B cell (primary cell): Measurements from ENCODE around the gene RRAD. TPM values are rescaled to one million over a fixed set of nuclear protein-coding genes. Genes with fewer than 3 reads are reported as not detected.

Experiments
- ATAC-seq: fragments of 200-7000 bp; cut with Tn5 transposase; one replicate; pipeline ENCODE4 v1.10.0; 2021; ENCODE audit warnings: low read depth, mild to moderate bottlenecking, moderate number of reproducible peaks, moderate library complexity
- CTCF ChIA-PET: fragments of 350-600 bp; sonication (Branson Sonifier 250); formaldehyde crosslinking; loops from one replicate; lab custom pipeline; 2021; ENCODE audit warnings: antibody characterized with exemption, inconsistent platforms; lab: Charles Lee
- POLR2A ChIA-PET: fragments of 350-600 bp; sonication (Branson Sonifier 250); formaldehyde crosslinking; loops from one replicate; lab custom pipeline; 2021; ENCODE audit warnings: antibody characterized with exemption; lab: Charles Lee
- DNase-seq: peaks from one replicate; pipeline ENCODE4 v3.0.0; 2013
- H2AFZ ChIP-seq: 2 replicates; pipeline ENCODE4 v1.6.1; 2012; ENCODE audit warnings: mild to moderate bottlenecking, low read depth, low read length; ENCODE audit not compliant: insufficient read depth, poor library complexity, severe bottlenecking
- H3K27ac ChIP-seq, 2 donors: 1 replicate in 1 of 2; 2 replicates in 1 of 2; pipeline ENCODE4 v1.5.1; 2012 to 2013; ENCODE audit warnings: low read length in 2 of 2, mild to moderate bottlenecking in 2 of 2, moderate library complexity in 1 of 2
- H3K27me3 ChIP-seq, 4 experiments: fragments of 200-600 bp in 1 of 4; sonication (generic) in 1 of 4; replicated peaks in 1 of 4; 1 replicate in 2 of 4; 2 replicates in 2 of 4; pipeline versions ENCODE4 v1.6.1 to v1.7.0; 2013 to 2016; ENCODE audit warnings: low read length in 3 of 4, mild to moderate bottlenecking in 2 of 4, mixed read lengths in 1 of 4, moderate library complexity in 1 of 4; ENCODE audit not compliant: insufficient read depth in 4 of 4, control insufficient read depth in 3 of 4; ENCODE audit errors: control extremely low read depth in 1 of 4
- H3K36me3 ChIP-seq, 2 experiments: replicated peaks in 1 of 2; 1 replicate in 1 of 2; 2 replicates in 1 of 2; pipeline versions ENCODE4 v1.6.1 to v1.7.1; 2013; ENCODE audit warnings: low read length in 1 of 2; ENCODE audit not compliant: insufficient read depth in 2 of 2, control insufficient read depth in 1 of 2; ENCODE audit errors: control extremely low read depth in 1 of 2, extremely low read depth in 1 of 2
- H3K4me1 ChIP-seq, 2 donors: fragments of 200-600 bp in 1 of 2; sonication (generic) in 1 of 2; 1 replicate in 1 of 2; 2 replicates in 1 of 2; pipeline versions ENCODE4 v1.5.1 to v1.6.1; 2013 to 2017; ENCODE audit warnings: low read length in 2 of 2; ENCODE audit not compliant: control insufficient read depth in 2 of 2, insufficient read depth in 2 of 2
- H3K4me2 ChIP-seq: replicated peaks from 2 replicates; pipeline ENCODE3; 2012; ENCODE audit warnings: mild to moderate bottlenecking, low read depth, low read length; ENCODE audit not compliant: poor library complexity, severe bottlenecking
- H3K4me3 ChIP-seq, 5 experiments: fragments of 200-600 bp in 1 of 5; sonication (generic) in 1 of 5; 1 replicate in 3 of 5; 2 replicates in 2 of 5; pipeline versions ENCODE4 v1.5.1 to v1.7.0; 2011 to 2016; ENCODE audit warnings: low read length in 4 of 5, mild to moderate bottlenecking in 4 of 5, low read depth in 2 of 5, control low read depth in 1 of 5, moderate library complexity in 1 of 5; ENCODE audit not compliant: insufficient read depth in 1 of 5; ENCODE audit errors: control extremely low read depth in 1 of 5, extremely low read depth in 1 of 5
- H3K79me2 ChIP-seq: fragments of 200-600 bp; sonication (generic); one replicate; pipeline ENCODE4 v1.6.0; 2016; ENCODE audit warnings: low read length; ENCODE audit not compliant: control insufficient read depth, insufficient read depth
- H3K9ac ChIP-seq: fragments of 200-600 bp; sonication (generic); 2 replicates; pipeline ENCODE4 v1.6.1; 2017; ENCODE audit warnings: mild to moderate bottlenecking, low read length, moderate library complexity
- H3K9me3 ChIP-seq, 3 donors: one replicate each; pipeline versions ENCODE4 v1.6.1 to v1.7.1; 2013; ENCODE audit warnings: low read length in 2 of 3; ENCODE audit not compliant: control insufficient read depth in 2 of 3, insufficient read depth in 1 of 3; ENCODE audit errors: control extremely low read depth in 1 of 3
- H4K20me1 ChIP-seq: 2 replicates; pipeline ENCODE4 v1.6.0; 2012; ENCODE audit warnings: mild to moderate bottlenecking, low read length; ENCODE audit not compliant: insufficient read depth, control insufficient read depth, poor library complexity, severe bottlenecking
- H3K27ac Mint-ChIP-seq: one replicate; pipeline ENCODE4 v1.8.0; 2021; ENCODE audit warnings: mixed read lengths
- H3K27me3 Mint-ChIP-seq: one replicate; pipeline ENCODE4 v1.8.0; 2021; ENCODE audit warnings: mixed read lengths
- H3K4me1 Mint-ChIP-seq: one replicate; pipeline ENCODE4 v1.8.0; 2021; ENCODE audit warnings: mixed read lengths
- H3K4me3 Mint-ChIP-seq: one replicate; pipeline ENCODE4 v1.8.0; 2021; ENCODE audit warnings: mixed read lengths
- H3K9me3 Mint-ChIP-seq: one replicate; pipeline ENCODE4 v1.8.0; 2022; ENCODE audit warnings: mixed read lengths; ENCODE audit not compliant: insufficient read depth
- CTCF ChIP-seq: fragments of 200-600 bp; IDR thresholded peaks from one replicate; pipeline ENCODE4 v1.8.0; 2022; ENCODE audit warnings: antibody characterized with exemption, mild to moderate bottlenecking
- EZH2 ChIP-seq: IDR thresholded peaks from 2 replicates; pipeline ENCODE4 v1.6.1; 2012; ENCODE audit warnings: borderline replicate concordance, low read depth, mild to moderate bottlenecking, moderate library complexity, low read length; ENCODE audit not compliant: insufficient read depth, poor library complexity, severe bottlenecking
- WGBS: methylation state at CpG from one replicate; pipeline ENCODE4 v1.1.5; 2013; ENCODE audit warnings: missing lambda C conversion rate; ENCODE audit not compliant: insufficient coverage; 5-methylcytosine and 5-hydroxymethylcytosine counted together
- intact Hi-C: fragments of 100-400 bp; cut with micrococcal nuclease; formaldehyde crosslinking; loops from one replicate; pipeline ENCODE4 v1.10.0; 2022
- polyA plus RNA-seq: library from polyadenylated mRNA; depleted of rRNA; stranded (reverse); fragments of >200 nt; gene quantifications from 2 replicates; pipeline ENCODE4 v1.2.3, GENCODE V29; 2012
- total RNA-seq, 2 donors: library from RNA; stranded (reverse); fragments of 120-200 nt in 1 of 2; gene quantifications; 1 replicate in 1 of 2; 2 replicates in 1 of 2; pipeline versions ENCODE4 v1.2.3 to v1.2.4, GENCODE V29; 2013 to 2022

RRAD gene
- total and polyA plus RNA-seq, 2 donors (not counting 1 experiment from before 2014, with no cell fraction given), result 0.64 to 1.9 TPM

GRCh38 chr16:66927918-66928649 is 2.7 kb upstream of the RRAD start:
- Histone ChIP-seq H3K27ac (no peak overlapping the region), H3K9me3 (peaks cover 0 to 8% (median 0%) of the 10 kb centered on the region in 3 donors), H3K36me3 (peaks cover 0 to 12% of the 10 kb centered on the region in 2 experiments), H2AFZ (no peak overlapping the region), H4K20me1 (no peaks in the 10 kb centered on the region), H3K4me3 (no peak overlapping the region), H3K9ac (no peak overlapping the region), H3K79me2 (peaks cover 6% of the 10 kb centered on the region), H3K4me2 (no peak overlapping the region), H3K27me3 (peaks cover 0 to 34% (median 13%) of the 10 kb centered on the region in 4 experiments), H3K4me1 (peaks cover 17 to 20% of the 10 kb centered on the region in 2 donors)
- ChIA-PET CTCF (interaction anchor here (1.3 to 1.6 kb wide), 3 partner anchors 46 to 60 kb away, joined by 3 read pairs; no protein-coding TSS in a partner anchor), POLR2A (no interaction called here)
- Mint-ChIP-seq H3K9me3 (no peaks in the 10 kb centered on the region), H3K4me3 (no peak overlapping the region), H3K27me3 (peaks cover 27% of the 10 kb centered on the region), H3K27ac (no peak overlapping the region), H3K4me1 (peaks cover 27% of the 10 kb centered on the region)
- WGBS, result 95% methylated on average over 8 of the region's 8 CpGs
- intact Hi-C loops, result no loop called here
- no peak for DNase-seq
- TF ChIP-seq EZH2, result no peak
- no peak for TF ChIP-seq CTCF
- no peak for ATAC-seq

GRCh38 chr16:66926961-66927436 is 1.7 kb upstream of the RRAD start:
- Mint-ChIP-seq H3K27ac (no peak overlapping the region), H3K4me3 (no peak overlapping the region), H3K4me1 (peaks cover 18% of the 10 kb centered on the region), H3K27me3 (peaks cover 28% of the 10 kb centered on the region), H3K9me3 (no peaks in the 10 kb centered on the region)
- CTCF ChIA-PET, result no interaction called here
- Histone ChIP-seq H3K36me3 (peaks cover 0 to 8% of the 10 kb centered on the region in 2 experiments), H4K20me1 (no peaks in the 10 kb centered on the region), H3K27ac (no peak overlapping the region), H3K4me1 (peaks cover 11 to 12% of the 10 kb centered on the region in 2 donors), H3K4me3 (no peak overlapping the region), H3K9me3 (peaks cover 0 to 8% (median 0%) of the 10 kb centered on the region in 3 donors), H2AFZ (no peak overlapping the region), H3K4me2 (no peak overlapping the region), H3K9ac (no peak overlapping the region), H3K79me2 (no peaks in the 10 kb centered on the region), H3K27me3 (peaks cover 0 to 38% (median 14%) of the 10 kb centered on the region in 4 experiments)
- TF ChIP-seq EZH2 (no peak), CTCF (no peak)
- WGBS, result 50% methylated on average over 1 of the region's 3 CpGs
- intact Hi-C loops, result no loop called here
- no peak for ATAC-seq
- POLR2A ChIA-PET, result interaction anchor here (0.6 kb wide), 1 partner anchor 10 kb away, joined by 3 read pairs; no protein-coding TSS in a partner anchor
- no peak for DNase-seq
